ENCODE data around the gene CHDH.

GRCh38 chr3:53817809-53818208 is 28.4 kb downstream of the CHDH start:
- TF ChIP-seq, protein P1, sequence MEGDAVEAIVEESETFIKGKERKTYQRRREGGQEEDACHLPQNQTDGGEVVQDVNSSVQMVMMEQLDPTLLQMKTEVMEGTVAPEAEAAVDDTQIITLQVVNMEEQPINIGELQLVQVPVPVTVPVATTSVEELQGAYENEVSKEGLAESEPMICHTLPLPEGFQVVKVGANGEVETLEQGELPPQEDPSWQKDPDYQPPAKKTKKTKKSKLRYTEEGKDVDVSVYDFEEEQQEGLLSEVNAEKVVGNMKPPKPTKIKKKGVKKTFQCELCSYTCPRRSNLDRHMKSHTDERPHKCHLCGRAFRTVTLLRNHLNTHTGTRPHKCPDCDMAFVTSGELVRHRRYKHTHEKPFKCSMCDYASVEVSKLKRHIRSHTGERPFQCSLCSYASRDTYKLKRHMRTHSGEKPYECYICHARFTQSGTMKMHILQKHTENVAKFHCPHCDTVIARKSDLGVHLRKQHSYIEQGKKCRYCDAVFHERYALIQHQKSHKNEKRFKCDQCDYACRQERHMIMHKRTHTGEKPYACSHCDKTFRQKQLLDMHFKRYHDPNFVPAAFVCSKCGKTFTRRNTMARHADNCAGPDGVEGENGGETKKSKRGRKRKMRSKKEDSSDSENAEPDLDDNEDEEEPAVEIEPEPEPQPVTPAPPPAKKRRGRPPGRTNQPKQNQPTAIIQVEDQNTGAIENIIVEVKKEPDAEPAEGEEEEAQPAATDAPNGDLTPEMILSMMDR (IDR thresholded peaks at IDR 0.05; ENCODE audit: low read length) = no peak
- no peak for TF ChIP-seq EZH2 (IDR thresholded peaks at IDR 0.05; ENCODE audit: borderline replicate concordance, low read length)
